Skeletal muscle satellite cell (primary cell): ENCODE results near the gene ZAP70.

ENCODE experiments used
- H3K27me3 ChIP-seq: 2 replicates; pipeline ENCODE4 v1.7.0; 2013; ENCODE audit warnings: low read length; ENCODE audit not compliant: control insufficient read depth, insufficient read depth
- H3K36me3 ChIP-seq: 2 replicates; pipeline ENCODE4 v1.7.0; 2013; ENCODE audit warnings: mild to moderate bottlenecking, control low read depth, low read length; ENCODE audit not compliant: insufficient read depth
- H3K4me1 ChIP-seq: 2 replicates; pipeline ENCODE4 v1.7.0; 2013; ENCODE audit warnings: low read length; ENCODE audit not compliant: control insufficient read depth, insufficient read depth
- H3K4me2 ChIP-seq: 2 replicates; pipeline ENCODE4 v1.7.0; 2013; ENCODE audit warnings: mild to moderate bottlenecking, low read length
- H3K4me3 ChIP-seq: 2 replicates; pipeline ENCODE4 v1.7.0; 2013; ENCODE audit warnings: low read length
- H3K9ac ChIP-seq: 2 replicates; pipeline ENCODE4 v1.7.0; 2013; ENCODE audit warnings: mild to moderate bottlenecking, low read depth, low read length, moderate library complexity
- H3K9me3 ChIP-seq: replicated peaks from 2 replicates; pipeline ENCODE4 v1.7.0; 2013; ENCODE audit warnings: mild to moderate bottlenecking, control low read depth, low read length

Gene ZAP70

GRCh38 chr2:97719362-97720155, 6.2 kb downstream of the ZAP70 start:
- Histone ChIP-seq H3K4me2 (no peak overlapping the region), H3K4me3 (no peak overlapping the region), H3K4me1 (no peaks in the 10 kb centered on the region), H3K9ac (no peak overlapping the region), H3K36me3 (no peaks in the 10 kb centered on the region), H3K9me3 (no peaks in the 10 kb centered on the region), H3K27me3 (peaks cover 42% of the 10 kb centered on the region)

- Histone ChIP-seq H3K4me3 (no peak overlapping the region), H3K9ac (no peak overlapping the region), H3K4me1 (no peaks in the 10 kb centered on the region), H3K36me3 (no peaks in the 10 kb centered on the region), H3K4me2 (no peak overlapping the region), H3K9me3 (no peaks in the 10 kb centered on the region), H3K27me3 (peaks cover 32% of the 10 kb centered on the region)
These were observed 7.4 kb downstream of the ZAP70 start for GRCh38 chr2:97720746-97721145.

GRCh38 chr2:97722227-97722626, 8.9 kb downstream of the ZAP70 start:
- no peak overlapping the region for H3K4me3 ChIP-seq
- no peaks in the 10 kb centered on the region for H3K9me3 ChIP-seq
- no peak overlapping the region for H3K9ac ChIP-seq
- no peak overlapping the region for H3K4me2 ChIP-seq
- H3K27me3 ChIP-seq, result peaks cover 31% of the 10 kb centered on the region
- H3K36me3 ChIP-seq, result no peaks in the 10 kb centered on the region
- H3K4me1 ChIP-seq, result no peaks in the 10 kb centered on the region

GRCh38 chr2:97723156-97724072, 10.0 kb downstream of the ZAP70 start:
- H3K9me3 ChIP-seq, result no peaks in the 10 kb centered on the region
- H3K36me3 ChIP-seq, result no peaks in the 10 kb centered on the region
- H3K4me3 ChIP-seq, result no peak overlapping the region
- peaks cover 20% of the 10 kb centered on the region for H3K27me3 ChIP-seq
- H3K9ac ChIP-seq, result no peak overlapping the region
- H3K4me1 ChIP-seq, result peaks cover 12% of the 10 kb centered on the region
- no peak overlapping the region for H3K4me2 ChIP-seq

GRCh38 chr2:97724073-97724410, 10.7 kb downstream of the ZAP70 start:
- Histone ChIP-seq H3K4me2 (no peak overlapping the region), H3K27me3 (peaks cover 14% of the 10 kb centered on the region), H3K36me3 (no peaks in the 10 kb centered on the region), H3K4me3 (no peak overlapping the region), H3K4me1 (peaks cover 13% of the 10 kb centered on the region), H3K9me3 (no peaks in the 10 kb centered on the region), H3K9ac (no peak overlapping the region)

GRCh38 chr2:97724501-97724900, 11.1 kb downstream of the ZAP70 start:
- Histone ChIP-seq H3K9ac (no peak overlapping the region), H3K9me3 (no peaks in the 10 kb centered on the region), H3K36me3 (no peaks in the 10 kb centered on the region), H3K4me3 (no peak overlapping the region), H3K4me2 (no peak overlapping the region), H3K27me3 (peaks cover 9% of the 10 kb centered on the region), H3K4me1 (peaks cover 13% of the 10 kb centered on the region)

- Histone ChIP-seq H3K4me2 (no peak overlapping the region), H3K27me3 (peaks cover 4% of the 10 kb centered on the region), H3K9ac (no peak overlapping the region), H3K36me3 (no peaks in the 10 kb centered on the region), H3K4me1 (peaks cover 13% of the 10 kb centered on the region), H3K9me3 (peaks cover 1% of the 10 kb centered on the region), H3K4me3 (no peak overlapping the region)
These were observed 11.7 kb downstream of the ZAP70 start for GRCh38 chr2:97724946-97725688.

- H3K4me2 ChIP-seq, result no peak overlapping the region
- no peak overlapping the region for H3K9ac ChIP-seq
- H3K4me3 ChIP-seq, result no peak overlapping the region
- no peaks in the 10 kb centered on the region for H3K36me3 ChIP-seq
- peaks cover 13% of the 10 kb centered on the region for H3K4me1 ChIP-seq
- peaks cover 4% of the 10 kb centered on the region for H3K27me3 ChIP-seq
- peaks cover 6% of the 10 kb centered on the region for H3K9me3 ChIP-seq
These were observed 13.1 kb downstream of the ZAP70 start for GRCh38 chr2:97726261-97727064.

GRCh38 chr2:97727296-97727695, 13.9 kb downstream of the ZAP70 start:
- peaks cover 4% of the 10 kb centered on the region for H3K27me3 ChIP-seq
- H3K4me2 ChIP-seq, result no peak overlapping the region
- no peak overlapping the region for H3K4me3 ChIP-seq
- no peaks in the 10 kb centered on the region for H3K36me3 ChIP-seq
- H3K9me3 ChIP-seq, result peaks cover 6% of the 10 kb centered on the region
- H3K9ac ChIP-seq, result no peak overlapping the region
- H3K4me1 ChIP-seq, result peaks cover 13% of the 10 kb centered on the region

GRCh38 chr2:97728091-97728731, 14.8 kb downstream of the ZAP70 start:
- Histone ChIP-seq H3K4me1 (peaks cover 13% of the 10 kb centered on the region), H3K4me3 (no peak overlapping the region), H3K9me3 (peaks cover 6% of the 10 kb centered on the region), H3K9ac (no peak overlapping the region), H3K4me2 (peak overlapping the region; percentile 49), H3K27me3 (peaks cover 4% of the 10 kb centered on the region), H3K36me3 (no peaks in the 10 kb centered on the region)
